Bronchus fibroblast of lung (primary cell): Measurements from ENCODE around the gene CHST11. TPM values are rescaled to one million over a fixed set of nuclear protein-coding genes. Genes with fewer than 3 reads are reported as not detected.

Source experiments
- total RNA-seq: library from RNA; depleted of rRNA; stranded (reverse); fragments of >200 nt; gene quantifications from 2 replicates; pipeline ENCODE4 v1.2.3, GENCODE V29; 2015

Gene CHST11
- total RNA-seq, result 1.6 and 2.0 TPM in 2 replicates

DNA sequence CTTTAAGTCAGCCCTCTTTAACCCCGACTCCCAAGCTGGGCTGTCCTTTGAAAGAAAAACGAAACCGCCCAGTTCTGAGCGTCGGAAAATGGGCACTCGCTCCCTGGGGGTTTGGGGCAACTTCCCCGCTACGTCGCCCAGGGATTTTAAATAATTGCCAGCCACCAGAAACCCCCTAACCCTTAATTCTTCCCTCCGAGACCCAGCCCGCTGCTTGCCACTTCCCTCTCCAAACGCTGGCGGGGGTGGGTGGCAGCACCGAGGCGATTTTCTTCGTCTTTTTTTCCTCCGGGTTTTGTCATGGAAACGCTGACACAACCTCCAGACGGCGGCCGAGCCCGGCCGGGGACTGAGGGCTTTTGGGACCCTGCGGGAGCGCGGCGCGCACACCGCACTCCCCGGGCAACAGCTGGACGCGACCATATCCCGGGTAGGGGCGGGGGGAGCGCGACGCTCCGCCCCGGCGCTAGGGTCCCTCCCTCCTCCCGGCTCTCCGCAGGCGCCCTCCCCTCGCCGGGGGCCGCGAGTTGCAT lies at the start of gene CHST11:
CHST11 (plus strand) TSS at position 532 of the 533 bp plus-strand sequence.

Other genes with a start within 250 kb of the CHST11 start
- 172 and 205 TPM in 2 replicates for gene TXNRD1, start 241.2 kb upstream of the CHST11 start, total RNA-seq
- 1.8 and 2.1 TPM in 2 replicates for gene EID3, start 153.2 kb upstream of the CHST11 start, total RNA-seq